Nephron (organoid): Measurements from ENCODE around the gene SETBP1.

Experiments used
- H3K27ac Mint-ChIP-seq, 3 experiments: 2 replicates each; pipeline ENCODE4 v1.8.0; 2020; ENCODE audit warnings: mixed read lengths in 3 of 3, mild to moderate bottlenecking in 2 of 3, moderate library complexity in 1 of 3
- H3K27me3 Mint-ChIP-seq: 2 replicates; pipeline ENCODE4 v1.8.0; 2021; ENCODE audit warnings: low read depth, mild to moderate bottlenecking, moderate library complexity, mixed read lengths
- H3K36me3 Mint-ChIP-seq: 2 replicates; pipeline ENCODE4 v1.8.0; 2020; ENCODE audit warnings: low read depth, mixed read lengths
- H3K4me1 Mint-ChIP-seq: 2 replicates; pipeline ENCODE4 v1.8.0; 2020; ENCODE audit warnings: mixed read lengths
- H3K4me3 Mint-ChIP-seq, 3 experiments: 2 replicates each; pipeline ENCODE4 v1.8.0; 2020; ENCODE audit warnings: mild to moderate bottlenecking in 3 of 3, mixed read lengths in 3 of 3, moderate library complexity in 2 of 3
- H3K9me3 Mint-ChIP-seq: 2 replicates; pipeline ENCODE4 v1.8.0; 2020; ENCODE audit warnings: mixed read lengths
- CTCF ChIP-seq, 3 experiments: fragments of 200-600 bp; sonication (generic); IDR thresholded peaks; one replicate each; pipeline ENCODE4 v1.5.0; 2021; ENCODE audit warnings: antibody characterized with exemption in 3 of 3; ENCODE audit not compliant: unreplicated experiment in 3 of 3

The SETBP1 gene

GRCh38 chr18:44680273-44681075 lies at the start of gene SETBP1:
TSS of gene SETBP1 (plus strand) at chr18:44680888. CDS start at chr18:44701347, 20,459 bp downstream.
- peaks cover 8% of the 10 kb centered on the region for H3K4me1 Mint-ChIP-seq
- TF ChIP-seq CTCF (IDR thresholded peaks at IDR 0.05; ENCODE audit: unreplicated experiment in 3 of 3) = no peak
- H3K9me3 Mint-ChIP-seq = no peaks in the 10 kb centered on the region
- no peaks in the 10 kb centered on the region for H3K36me3 Mint-ChIP-seq
- no peak within 1 kb of the TSS for H3K4me3 Mint-ChIP-seq
- peak within 1 kb of the TSS in 1 of 3 experiments; percentile 98 for H3K27ac Mint-ChIP-seq
- no peaks in the 10 kb centered on the region for H3K27me3 Mint-ChIP-seq

GRCh38 chr18:44632469-44633145 lies 48.1 kb upstream of the SETBP1 start:
- Mint-ChIP-seq H3K4me1 (peaks cover 5% of the 10 kb centered on the region), H3K9me3 (no peaks in the 10 kb centered on the region), H3K4me3 (no peak overlapping the region), H3K27ac (no peak overlapping the region), H3K27me3 (no peaks in the 10 kb centered on the region), H3K36me3 (no peaks in the 10 kb centered on the region)
- TF ChIP-seq CTCF (IDR thresholded peaks at IDR 0.05; ENCODE audit: unreplicated experiment in 3 of 3) = no peak

- no peak overlapping the region for H3K27ac Mint-ChIP-seq
- H3K9me3 Mint-ChIP-seq = no peaks in the 10 kb centered on the region
- H3K36me3 Mint-ChIP-seq = no peaks in the 10 kb centered on the region
These were observed 45.1 kb upstream of the SETBP1 start for GRCh38 chr18:44635546-44635945.

GRCh38 chr18:44636241-44636640 lies 44.4 kb upstream of the SETBP1 start:
- Mint-ChIP-seq H3K4me1 (peaks cover 5% of the 10 kb centered on the region), H3K4me3 (no peak overlapping the region), H3K27ac (peak overlapping the region in 2 of 3 experiments; percentile 5 to 90), H3K9me3 (no peaks in the 10 kb centered on the region), H3K36me3 (no peaks in the 10 kb centered on the region), H3K27me3 (no peaks in the 10 kb centered on the region)
- no peak for TF ChIP-seq CTCF (IDR thresholded peaks at IDR 0.05; ENCODE audit: unreplicated experiment in 3 of 3)

More at GRCh38 chr18:44635546-44635945, 45.1 kb upstream of the SETBP1 start:
- no peak for TF ChIP-seq CTCF (IDR thresholded peaks at IDR 0.05; ENCODE audit: unreplicated experiment in 3 of 3)
- H3K27me3 Mint-ChIP-seq = no peaks in the 10 kb centered on the region
- peaks cover 1% of the 10 kb centered on the region for H3K4me1 Mint-ChIP-seq
- H3K4me3 Mint-ChIP-seq = no peak overlapping the region

- Mint-ChIP-seq H3K4me3 (no peak overlapping the region), H3K27ac (peak overlapping the region; percentile 16 to 90 (median 29)), H3K4me1 (peaks cover 10% of the 10 kb centered on the region), H3K9me3 (no peaks in the 10 kb centered on the region), H3K27me3 (no peaks in the 10 kb centered on the region), H3K36me3 (no peaks in the 10 kb centered on the region)
- TF ChIP-seq CTCF (IDR thresholded peaks at IDR 0.05; ENCODE audit: unreplicated experiment in 3 of 3) = no peak
These were observed 43.3 kb upstream of the SETBP1 start for GRCh38 chr18:44637210-44638033.
